CD8-positive, alpha-beta memory T cell (primary cell): ENCODE results near the gene RAB4B. TPM values are rescaled to one million over a fixed set of nuclear protein-coding genes. Genes with fewer than 3 reads are reported as not detected.
"Not testable (repeated sequence)": the region's sequence is repeated elsewhere in the genome, so short reads cannot be mapped to it uniquely, and the experiment has no call there.

Source experiments
- CTCF ChIA-PET: fragments of 350-600 bp; sonication (Branson Sonifier 250); formaldehyde crosslinking; loops from one replicate; lab custom pipeline; 2021; ENCODE audit warnings: antibody characterized with exemption; lab: Charles Lee
- POLR2A ChIA-PET: fragments of 350-600 bp; sonication (Branson Sonifier 250); formaldehyde crosslinking; loops from one replicate; lab custom pipeline; 2021; ENCODE audit warnings: antibody characterized with exemption; lab: Charles Lee
- DNase-seq, 5 donors: peaks; one replicate each; pipeline versions ENCODE4 v3.0.0 to v3.0.0-alpha.2; 2020 to 2022; ENCODE audit warnings: mixed read lengths in 1 of 5
- H3K27ac ChIP-seq: one replicate; pipeline ENCODE4 v1.7.0; 2013; ENCODE audit warnings: low read depth, mild to moderate bottlenecking, low read length, moderate library complexity
- H3K27me3 ChIP-seq: 2 replicates; pipeline ENCODE4 v1.7.0; 2013; ENCODE audit warnings: low read length, mild to moderate bottlenecking; ENCODE audit not compliant: insufficient read depth, poor library complexity, severe bottlenecking
- H3K36me3 ChIP-seq: 2 replicates; pipeline ENCODE4 v1.7.0; 2013; ENCODE audit warnings: mild to moderate bottlenecking, low read length, moderate library complexity; ENCODE audit not compliant: insufficient read depth
- H3K4me1 ChIP-seq: 2 replicates; pipeline ENCODE4 v1.7.0; 2013; ENCODE audit warnings: mild to moderate bottlenecking, low read length, moderate library complexity; ENCODE audit not compliant: insufficient read depth
- H3K4me3 ChIP-seq: 2 replicates; pipeline ENCODE4 v1.7.0; 2013; ENCODE audit warnings: mild to moderate bottlenecking, low read length
- H3K9me3 ChIP-seq: 2 replicates; pipeline ENCODE4 v1.7.0; 2013; ENCODE audit warnings: mild to moderate bottlenecking, low read length
- H3K27ac Mint-ChIP-seq, 8 donors: one replicate each; pipeline ENCODE4 v1.8.0; 2020 to 2021; ENCODE audit warnings: mixed read lengths in 8 of 8, mild to moderate bottlenecking in 6 of 8, inconsistent platforms in 3 of 8, moderate library complexity in 3 of 8
- H3K27me3 Mint-ChIP-seq, 2 donors: one replicate each; pipeline ENCODE4 v1.8.0; 2020 to 2021; ENCODE audit warnings: mixed read lengths in 2 of 2, mild to moderate bottlenecking in 1 of 2, moderate library complexity in 1 of 2
- H3K36me3 Mint-ChIP-seq, 3 donors: one replicate each; pipeline ENCODE4 v1.8.0; 2020 to 2021; ENCODE audit warnings: mixed read lengths in 3 of 3, inconsistent platforms in 1 of 3, mild to moderate bottlenecking in 1 of 3
- H3K4me1 Mint-ChIP-seq, 3 donors: one replicate each; pipeline ENCODE4 v1.8.0; 2020 to 2021; ENCODE audit warnings: mixed read lengths in 3 of 3, inconsistent platforms in 1 of 3, mild to moderate bottlenecking in 1 of 3
- H3K4me3 Mint-ChIP-seq, 7 donors: one replicate each; pipeline ENCODE4 v1.8.0; 2020 to 2021; ENCODE audit warnings: mixed read lengths in 7 of 7, mild to moderate bottlenecking in 6 of 7, moderate library complexity in 4 of 7, inconsistent platforms in 2 of 7
- H3K9me3 Mint-ChIP-seq, 5 donors: one replicate each; pipeline ENCODE4 v1.8.0; 2020 to 2022; ENCODE audit warnings: mixed read lengths in 5 of 5, mild to moderate bottlenecking in 3 of 5, moderate library complexity in 2 of 5, inconsistent platforms in 1 of 5
- polyA plus RNA-seq: library from polyadenylated mRNA; unstranded; fragments of 300-500 nt; fragmentation: Illumina TruSeq; gene quantifications from one replicate; pipeline ENCODE4 v1.2.3, GENCODE V29; 2021
- total RNA-seq, 2 experiments: library from RNA; stranded (reverse); gene quantifications; one replicate each; pipeline ENCODE4 v1.2.3, GENCODE V29; 2021

Gene RAB4B
- total and polyA plus RNA-seq, 3 experiments from 2014 or later, result 24.2 to 95.2 (median 27.2) TPM

DNA sequence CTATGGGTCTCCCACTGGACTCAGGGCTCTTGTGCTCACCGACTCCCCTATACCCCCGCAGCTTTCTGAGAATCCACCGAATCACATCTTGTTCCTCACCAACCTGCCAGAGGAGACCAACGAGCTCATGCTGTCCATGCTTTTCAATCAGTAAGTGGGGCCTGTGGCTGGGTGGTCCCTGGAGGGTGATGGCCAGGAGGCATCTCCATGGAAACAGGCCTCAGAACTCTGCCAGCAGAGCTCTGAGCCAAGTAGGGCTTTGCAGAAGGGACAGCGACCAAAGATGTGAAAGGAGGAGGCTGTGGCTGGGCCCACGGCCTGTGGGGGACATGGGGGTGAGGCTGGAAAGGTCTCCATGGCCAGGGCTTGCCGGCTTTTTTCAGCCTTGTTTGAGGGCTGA is 14.5 kb upstream of the RAB4B start:
- peaks cover 28% of the 10 kb centered on the region for H3K4me1 ChIP-seq
- Mint-ChIP-seq H3K9me3 (no peaks in the 10 kb centered on the region), H3K36me3 (peaks cover 21 to 77% (median 31%) of the 10 kb centered on the region in 3 donors), H3K27ac (peak overlapping the region; percentile 51 to 96 (median 90)), H3K27me3 (no peaks in the 10 kb centered on the region), H3K4me3 (peak overlapping the region in 1 of 7 donors; percentile 51), H3K4me1 (peaks cover 42 to 62% (median 59%) of the 10 kb centered on the region in 3 donors)
- H3K27me3 ChIP-seq, result no peaks in the 10 kb centered on the region
- H3K36me3 ChIP-seq, result peaks cover 65% of the 10 kb centered on the region
- DNase-seq, result no peak
- ChIA-PET CTCF (no interaction called here), POLR2A (no interaction called here)
- no peak overlapping the region for H3K4me3 ChIP-seq
- no peak overlapping the region for H3K27ac ChIP-seq
- H3K9me3 ChIP-seq, result no peaks in the 10 kb centered on the region

DNA sequence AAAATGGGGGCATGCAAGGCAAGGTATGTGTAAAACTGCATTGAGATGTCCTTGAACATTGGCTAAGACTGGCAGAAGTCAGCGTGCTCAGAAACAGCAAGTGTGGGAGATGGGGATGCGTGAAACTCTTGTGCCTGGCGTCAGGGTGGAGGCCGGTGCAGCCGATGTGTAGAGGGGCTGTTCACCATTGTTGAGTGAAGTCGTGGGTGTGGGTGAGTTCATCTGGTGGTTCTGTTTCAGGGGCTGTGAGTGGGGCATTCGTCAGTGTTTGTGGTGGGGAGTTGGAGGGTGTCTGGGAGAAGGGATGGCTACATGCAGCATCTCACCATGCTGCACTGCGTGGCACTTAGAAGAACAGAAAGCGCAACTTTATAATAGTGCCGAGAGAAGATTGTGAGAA is 14.1 kb upstream of the RAB4B start:
- DNase-seq, result no peak
- Mint-ChIP-seq H3K36me3 (peaks cover 21 to 77% (median 31%) of the 10 kb centered on the region in 3 donors), H3K27me3 (no peaks in the 10 kb centered on the region), H3K9me3 (no peaks in the 10 kb centered on the region), H3K27ac (peak overlapping the region; percentile 51 to 96 (median 90)), H3K4me1 (peaks cover 42 to 63% (median 59%) of the 10 kb centered on the region in 3 donors), H3K4me3 (peak overlapping the region in 4 of 7 donors; percentile 8 to 83 (median 38))
- Histone ChIP-seq H3K9me3 (no peaks in the 10 kb centered on the region), H3K27me3 (no peaks in the 10 kb centered on the region), H3K36me3 (peaks cover 65% of the 10 kb centered on the region), H3K4me1 (peaks cover 28% of the 10 kb centered on the region), H3K4me3 (no peak overlapping the region), H3K27ac (no peak overlapping the region)
- CTCF ChIA-PET, result no interaction called here
- POLR2A ChIA-PET, result interaction anchor here (0.6 kb wide), 1 partner anchor 10 kb away, joined by 3 read pairs; no protein-coding TSS in a partner anchor

DNA sequence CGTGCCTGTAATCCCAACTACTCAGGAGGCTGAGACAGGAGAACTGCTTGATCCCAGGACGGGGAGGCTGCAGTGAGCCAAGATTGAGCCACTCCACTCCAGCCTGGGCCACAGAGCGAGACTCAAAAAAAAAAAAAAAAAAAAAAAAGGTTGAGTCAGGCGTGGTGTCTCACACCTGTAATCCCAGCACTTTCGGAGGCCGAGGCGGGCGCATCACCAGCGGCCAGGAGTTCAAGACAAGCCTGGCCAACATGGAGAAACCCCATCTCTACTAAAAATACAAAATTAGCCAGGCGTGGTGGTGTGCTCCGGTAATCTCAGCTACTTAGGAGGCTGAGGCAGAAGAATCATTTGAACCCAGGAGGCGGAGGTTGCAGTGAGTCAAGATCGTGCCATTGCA is 11.7 kb upstream of the RAB4B start:
- H3K4me3 Mint-ChIP-seq, H3K27ac ChIP-seq, H3K27me3 Mint-ChIP-seq, H3K9me3 Mint-ChIP-seq, H3K9me3 ChIP-seq, H3K27me3 ChIP-seq, DNase-seq, H3K4me3 ChIP-seq: not testable (repeated sequence)
- POLR2A ChIA-PET, result interaction anchor here (1.2 kb wide), 1 partner anchor 12 kb away, joined by 3 read pairs; the partner anchor contains the start of gene RAB4B
- H3K4me1 Mint-ChIP-seq, result peaks cover 45 to 61% (median 57%) of the 10 kb centered on the region in 3 donors
- H3K36me3 Mint-ChIP-seq, result peaks cover 21 to 66% (median 29%) of the 10 kb centered on the region in 3 donors
- CTCF ChIA-PET, result interaction anchor here (1.0 to 1.6 kb wide), 3 partner anchors 12 to 53 kb away, joined by 3 to 5 read pairs (median 3); partner anchors contain the start of gene RAB4B
- H3K27ac Mint-ChIP-seq, result peak overlapping the region in 2 of 8 donors; percentile 21 to 72
- peaks cover 47% of the 10 kb centered on the region for H3K36me3 ChIP-seq
- peaks cover 33% of the 10 kb centered on the region for H3K4me1 ChIP-seq

DNA sequence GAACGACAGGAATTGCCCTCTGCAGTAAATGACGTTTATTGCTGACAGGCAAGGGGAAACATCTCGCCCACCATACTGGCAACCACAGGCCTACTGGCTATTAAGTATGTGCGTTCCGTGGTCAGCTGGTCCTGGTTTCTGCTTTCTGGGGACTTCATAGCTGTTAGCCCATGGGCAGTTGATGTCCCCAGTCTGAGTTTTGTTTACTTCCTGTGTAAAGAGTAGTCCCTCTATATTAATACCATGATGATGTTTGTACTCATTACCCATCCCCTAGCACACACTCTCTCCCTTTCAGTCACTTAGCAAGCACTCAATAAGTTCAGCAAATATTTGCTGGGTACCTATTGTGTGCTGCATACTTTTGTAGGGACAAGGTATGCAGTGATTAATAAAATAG is 9.2 kb upstream of the RAB4B start:
- H3K4me1 ChIP-seq, result peaks cover 27% of the 10 kb centered on the region
- Mint-ChIP-seq H3K27ac (peak overlapping the region in 2 of 8 donors; percentile 19 to 75), H3K36me3 (peaks cover 13 to 46% (median 21%) of the 10 kb centered on the region in 3 donors), H3K4me3 (no peak overlapping the region), H3K4me1 (peaks cover 29 to 38% (median 35%) of the 10 kb centered on the region in 3 donors), H3K9me3 (no peaks in the 10 kb centered on the region), H3K27me3 (no peaks in the 10 kb centered on the region)
- H3K9me3 ChIP-seq, result no peaks in the 10 kb centered on the region
- H3K27me3 ChIP-seq, result no peaks in the 10 kb centered on the region
- H3K27ac ChIP-seq, result peak overlapping the region; percentile 4
- H3K4me3 ChIP-seq, result no peak overlapping the region
- ChIA-PET POLR2A (no interaction called here), CTCF (interaction anchor here (1.2 kb wide), 1 partner anchor 10 kb away, joined by 3 read pairs; no protein-coding TSS in a partner anchor)
- DNase-seq, result no peak
- H3K36me3 ChIP-seq, result peaks cover 23% of the 10 kb centered on the region

DNA sequence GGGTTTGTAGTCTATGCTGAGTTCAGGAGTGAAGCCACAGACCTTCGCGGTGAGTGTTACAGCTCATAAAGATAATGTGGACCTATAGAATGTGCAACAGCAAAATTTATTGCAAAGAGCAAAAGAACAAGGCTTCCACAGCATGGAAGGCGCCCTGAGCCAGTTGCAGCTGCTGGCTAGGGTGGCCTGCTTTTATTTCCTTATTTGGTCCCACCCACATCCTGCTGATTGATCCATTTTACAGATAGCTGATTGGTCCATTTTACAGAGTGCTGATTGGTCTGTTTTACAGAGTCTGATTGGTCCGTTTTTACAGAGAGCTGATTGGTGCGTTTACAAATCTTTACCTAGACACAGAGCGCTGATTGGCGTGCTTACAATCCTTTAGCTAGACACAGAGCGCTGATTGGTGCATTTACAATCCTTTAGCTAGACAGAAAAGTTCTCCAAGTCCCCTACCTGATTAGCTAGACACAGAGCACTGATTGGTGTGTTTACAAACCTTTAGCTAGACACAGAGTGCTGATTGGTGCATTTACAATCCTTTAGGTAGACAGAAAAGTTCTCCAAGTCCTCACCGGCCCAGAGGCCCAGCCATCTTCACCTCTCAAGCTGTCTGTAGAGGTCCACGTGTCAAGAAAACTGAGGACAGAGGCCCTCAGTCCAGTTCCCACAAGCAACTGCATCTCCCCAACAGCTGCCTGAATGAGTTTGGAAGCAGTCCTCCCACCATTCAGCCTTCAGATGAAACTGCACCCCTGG is 6.8 kb upstream of the RAB4B start:
- H3K27ac ChIP-seq, H3K27me3 ChIP-seq, H3K4me3 ChIP-seq, H3K36me3 ChIP-seq, H3K9me3 Mint-ChIP-seq, H3K27me3 Mint-ChIP-seq, H3K9me3 ChIP-seq, H3K4me1 ChIP-seq: not testable (repeated sequence)
- POLR2A ChIA-PET, result interaction anchor here (0.5 to 1.2 kb wide), 3 partner anchors 18 to 30 kb away, joined by 3 to 6 read pairs (median 4); partner anchors contain the start of genes ACTMAP and SNRPA
- H3K4me1 Mint-ChIP-seq, result peaks cover 13 to 19% (median 13%) of the 10 kb centered on the region in 3 donors
- peak overlapping the region in 2 of 7 donors; percentile 6 to 49 for H3K4me3 Mint-ChIP-seq
- DNase-seq, result peak in 2 of 5 donors; percentile 32 to 35
- peaks cover 0 to 25% (median 8%) of the 10 kb centered on the region in 3 donors for H3K36me3 Mint-ChIP-seq
- H3K27ac Mint-ChIP-seq, result peak overlapping the region in 6 of 8 donors; percentile 17 to 86 (median 48)
- CTCF ChIA-PET, result interaction anchor here (0.9 to 1.8 kb wide), 2 partner anchors 11 to 34 kb away, joined by 3 to 6 read pairs; no protein-coding TSS in a partner anchor

DNA sequence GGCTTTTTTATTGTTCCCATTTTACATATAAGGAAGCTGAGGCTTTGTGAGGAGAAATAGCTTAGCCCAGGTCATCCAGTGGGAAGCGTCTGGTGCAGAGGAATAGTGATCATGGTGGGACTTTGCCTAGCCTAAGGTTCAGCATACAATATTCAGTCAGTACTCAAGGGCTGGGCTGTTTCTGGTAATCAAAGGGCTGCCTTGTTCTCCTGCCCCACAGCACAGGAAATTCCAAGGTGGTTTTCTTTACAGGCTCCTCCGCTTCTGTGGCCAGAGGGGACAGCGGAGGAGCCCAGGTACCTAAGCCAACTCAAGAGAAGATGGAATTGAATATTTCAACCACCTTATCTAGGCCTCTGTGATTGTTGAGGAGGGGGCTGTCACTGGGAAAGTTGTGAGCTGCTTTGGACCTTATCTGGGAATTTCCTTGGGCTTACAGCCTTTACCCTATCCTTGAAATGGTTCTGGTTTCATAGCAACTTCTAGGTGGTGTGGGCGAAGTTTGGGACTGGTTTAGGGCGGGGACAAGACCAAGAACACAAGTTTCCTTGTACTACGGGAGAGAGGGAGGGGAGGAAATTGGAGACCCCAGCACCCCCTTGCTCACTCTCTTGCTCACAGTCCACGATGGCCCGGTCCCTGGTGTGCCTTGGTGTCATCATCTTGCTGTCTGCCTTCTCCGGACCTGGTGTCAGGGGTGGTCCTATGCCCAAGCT is 3.0 kb upstream of the RAB4B start, which contains the start of gene MIA:
Gene MIA, plus strand, starts transcription at position 606 of the 716 bp plus-strand sequence. Its CDS starts 22 bp downstream, at position 628.
- peaks cover 0 to 27% (median 8%) of the 10 kb centered on the region in 3 donors for H3K36me3 Mint-ChIP-seq
- no peaks in the 10 kb centered on the region for H3K9me3 ChIP-seq
- peaks cover 32% of the 10 kb centered on the region for H3K4me1 ChIP-seq
- peak within 1 kb of the TSS; percentile 95 for H3K27ac ChIP-seq
- ChIA-PET CTCF (interaction anchor here (0.8 to 3.6 kb wide), 2 partner anchors 12 to 44 kb away, joined by 3 to 28 read pairs; no protein-coding TSS in a partner anchor), POLR2A (no interaction called here)
- no peak within 1 kb of the TSS for H3K4me3 ChIP-seq
- peaks cover 34 to 43% (median 39%) of the 10 kb centered on the region in 3 donors for H3K4me1 Mint-ChIP-seq
- H3K27me3 ChIP-seq, result no peaks in the 10 kb centered on the region
- DNase-seq, result no peak
- H3K36me3 ChIP-seq, result no peaks in the 10 kb centered on the region
- H3K27ac Mint-ChIP-seq, result peak within 1 kb of the TSS in 7 of 8 donors; percentile 8 to 98 (median 72)
- peak within 1 kb of the TSS in 3 of 7 donors; percentile 30 to 44 (median 36) for H3K4me3 Mint-ChIP-seq
- H3K27me3 Mint-ChIP-seq, result no peaks in the 10 kb centered on the region
- no peaks in the 10 kb centered on the region for H3K9me3 Mint-ChIP-seq

DNA sequence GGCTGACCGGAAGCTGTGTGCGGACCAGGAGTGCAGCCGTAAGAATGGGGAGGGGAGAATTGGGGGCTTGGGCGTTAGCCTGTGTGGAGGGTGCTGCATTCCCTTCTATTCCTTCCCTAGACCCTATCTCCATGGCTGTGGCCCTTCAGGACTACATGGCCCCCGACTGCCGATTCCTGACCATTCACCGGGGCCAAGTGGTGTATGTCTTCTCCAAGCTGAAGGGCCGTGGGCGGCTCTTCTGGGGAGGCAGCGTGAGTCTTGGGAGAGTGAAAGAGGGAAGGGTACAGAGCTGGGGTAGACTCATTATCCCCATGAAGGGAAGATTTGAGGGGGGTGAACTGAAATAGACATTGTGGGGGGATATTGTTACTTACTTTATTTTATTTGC is 2.4 kb upstream of the RAB4B start:
- DNase-seq, result no peak
- Histone ChIP-seq H3K4me3 (no peak overlapping the region), H3K4me1 (peaks cover 36% of the 10 kb centered on the region), H3K27ac (no peak overlapping the region), H3K36me3 (no peaks in the 10 kb centered on the region), H3K9me3 (no peaks in the 10 kb centered on the region), H3K27me3 (no peaks in the 10 kb centered on the region)
- CTCF ChIA-PET, result interaction anchor here (0.8 to 3.6 kb wide), 2 partner anchors 12 to 44 kb away, joined by 3 to 28 read pairs; no protein-coding TSS in a partner anchor
- Mint-ChIP-seq H3K4me3 (peak overlapping the region in 1 of 7 donors; percentile 36), H3K9me3 (no peaks in the 10 kb centered on the region), H3K27me3 (peaks cover 0 to 1% of the 10 kb centered on the region in 2 donors), H3K36me3 (peaks cover 0 to 29% (median 8%) of the 10 kb centered on the region in 3 donors), H3K27ac (peak overlapping the region in 5 of 8 donors; percentile 8 to 72 (median 29)), H3K4me1 (peaks cover 36 to 45% (median 36%) of the 10 kb centered on the region in 3 donors)
- POLR2A ChIA-PET, result interaction anchor here (4.1 kb wide), 1 partner anchor 22 kb away, joined by 110 read pairs; the partner anchor contains the start of genes ACTMAP and SNRPA
